Liver (tissue), 9 donors: Measurements from ENCODE around the gene LMAN2. TPM values are rescaled to one million over a fixed set of nuclear protein-coding genes. Genes with fewer than 3 reads are reported as not detected.

Experiments used
- DNase-seq: peaks from one replicate; pipeline ENCODE4 v3.0.0-alpha.2; 2017; ENCODE audit warnings: low spot score
- H3K27ac ChIP-seq, 2 donors: one replicate each; pipeline ENCODE4 v1.7.0; 2013; ENCODE audit warnings: inconsistent platforms in 2 of 2, low read length in 2 of 2, control low read depth in 1 of 2, low read depth in 1 of 2, mild to moderate bottlenecking in 1 of 2
- H3K27me3 ChIP-seq, 4 donors: one replicate each; pipeline versions ENCODE4 v1.6.1 to v1.7.0; 2013; ENCODE audit warnings: low read length in 3 of 4, inconsistent platforms in 1 of 4, mild to moderate bottlenecking in 1 of 4, moderate library complexity in 1 of 4; ENCODE audit not compliant: control insufficient read depth in 4 of 4, insufficient read depth in 4 of 4
- H3K36me3 ChIP-seq, 4 donors: one replicate each; pipeline versions ENCODE4 v1.6.1 to v1.7.0; 2013; ENCODE audit warnings: low read length in 3 of 4, mild to moderate bottlenecking in 3 of 4, low read depth in 1 of 4, moderate library complexity in 1 of 4; ENCODE audit not compliant: control insufficient read depth in 4 of 4, insufficient read depth in 3 of 4
- H3K4me1 ChIP-seq, 4 donors: one replicate each; pipeline versions ENCODE4 v1.6.1 to v1.7.0; 2013; ENCODE audit warnings: low read length in 3 of 4, mild to moderate bottlenecking in 3 of 4, moderate library complexity in 1 of 4; ENCODE audit not compliant: control insufficient read depth in 4 of 4, insufficient read depth in 4 of 4
- H3K4me3 ChIP-seq, 3 donors: one replicate each; pipeline versions ENCODE4 v1.6.1 to v1.7.0; 2013; ENCODE audit warnings: low read length in 3 of 3, control low read depth in 1 of 3, low read depth in 1 of 3, mild to moderate bottlenecking in 1 of 3
- H3K9ac ChIP-seq, 2 donors: one replicate each; pipeline ENCODE4 v1.7.0; 2013; ENCODE audit warnings: low read length in 2 of 2, mild to moderate bottlenecking in 2 of 2, moderate library complexity in 2 of 2, control low read depth in 1 of 2, low read depth in 1 of 2
- H3K9me3 ChIP-seq, 4 donors: one replicate each; pipeline versions ENCODE4 v1.6.1 to v1.7.0; 2013; ENCODE audit warnings: low read length in 3 of 4; ENCODE audit not compliant: control insufficient read depth in 4 of 4
- ATF3 ChIP-seq: IDR thresholded peaks from 2 replicates; pipeline ENCODE4 v1.6.1; 2016; ENCODE audit warnings: antibody characterized with exemption
- CTCF ChIP-seq: fragments of 150-350 bp; IDR thresholded peaks from 2 replicates; pipeline ENCODE4 v1.5.1; 2017; ENCODE audit warnings: improper control_type of control experiment, low read depth, low read length; ENCODE audit not compliant: missing input control
- EGR1 ChIP-seq, 2 donors: IDR thresholded peaks; 2 replicates each; pipeline ENCODE4 v1.6.1; 2016 to 2018; ENCODE audit warnings: antibody characterized with exemption in 2 of 2, low read depth in 2 of 2
- FOXA1 ChIP-seq: IDR thresholded peaks from 2 replicates; pipeline ENCODE4 v1.6.1; 2016; ENCODE audit warnings: antibody characterized with exemption
- FOXA2 ChIP-seq: IDR thresholded peaks from 2 replicates; pipeline ENCODE4 v1.6.1; 2016; ENCODE audit warnings: antibody characterized with exemption
- GABPA ChIP-seq, 2 donors: IDR thresholded peaks in 1 of 2; conservative IDR thresholded peaks in 1 of 2; 2 replicates each; pipeline ENCODE4 v1.6.1; 2016; ENCODE audit warnings: antibody characterized with exemption in 2 of 2, mild to moderate bottlenecking in 1 of 2, moderate library complexity in 1 of 2
- HNF4A ChIP-seq, 2 donors: conservative IDR thresholded peaks; 2 replicates each; pipeline ENCODE4 v1.6.1; 2016; ENCODE audit warnings: antibody characterized with exemption in 2 of 2, mild to moderate bottlenecking in 2 of 2
- HNF4G ChIP-seq: IDR thresholded peaks from 2 replicates; pipeline ENCODE4 v1.6.1; 2016; ENCODE audit warnings: antibody characterized with exemption
- JUND ChIP-seq, 2 donors: IDR thresholded peaks; 2 replicates each; pipeline ENCODE4 v1.6.1; 2016; ENCODE audit warnings: antibody characterized with exemption in 2 of 2
- NR2F2 ChIP-seq: IDR thresholded peaks from 2 replicates; pipeline ENCODE4 v1.6.1; 2016; ENCODE audit warnings: antibody characterized with exemption
- RAD21 ChIP-seq, 2 donors: IDR thresholded peaks; 2 replicates each; pipeline ENCODE4 v1.6.1; 2016; ENCODE audit warnings: antibody characterized with exemption in 2 of 2, mild to moderate bottlenecking in 2 of 2
- REST ChIP-seq: IDR thresholded peaks from 2 replicates; pipeline ENCODE4 v1.6.1; 2016; ENCODE audit warnings: antibody characterized with exemption, mild to moderate bottlenecking
- SP1 ChIP-seq: IDR thresholded peaks from 2 replicates; pipeline ENCODE4 v1.6.1; 2018; ENCODE audit warnings: antibody characterized with exemption, mild to moderate bottlenecking
- TAF1 ChIP-seq: conservative IDR thresholded peaks from 2 replicates; pipeline ENCODE4 v1.6.1; 2016; ENCODE audit warnings: antibody characterized with exemption, mild to moderate bottlenecking
- YY1 ChIP-seq: IDR thresholded peaks from 2 replicates; pipeline ENCODE4 v1.6.1; 2016; ENCODE audit warnings: antibody characterized with exemption, mild to moderate bottlenecking
- ZBTB33 ChIP-seq: IDR thresholded peaks from 2 replicates; pipeline ENCODE4 v1.6.1; 2016; ENCODE audit warnings: antibody characterized with exemption
- WGBS: extraction: QIAGEN DNeasy Blood & Tissue Kit; methylation state at CpG from one replicate; pipeline ENCODE4 v1.1.7; 2013; 5-methylcytosine and 5-hydroxymethylcytosine counted together
- polyA plus RNA-seq, 2 donors: library from polyadenylated mRNA; stranded (reverse) in 1 of 2; unstranded in 1 of 2; fragments of 200-250 nt in 1 of 2; fragments of >200 nt in 1 of 2; fragmentation: Nextera tagmentation in 1 of 2; extraction: Ambion mirVana in 1 of 2; gene quantifications; one replicate each; pipeline versions ENCODE4 v1.2.1 to v1.2.3, GENCODE V29; 2013 to 2015
- total RNA-seq, 2 donors: library from RNA; depleted of rRNA; stranded (reverse); fragments of >200 nt; gene quantifications; one replicate each; pipeline ENCODE4 v1.2.3, GENCODE V29; 2014
- donor health status: healthy.
- donor health status: healthy.
- donor health status: healthy.
- donor health status: healthy.
- donor health status: healthy.

The LMAN2 gene
- total and polyA plus RNA-seq, 4 donors = 243 to 478 (median 364) TPM

GRCh38 chr5:177371120-177372033, 19.9 kb upstream of the LMAN2 start:
- Histone ChIP-seq H3K4me1 (peaks cover 31 to 77% (median 60%) of the 10 kb centered on the region in 4 donors), H3K4me3 (peak overlapping the region; percentile 51 to 82 (median 59)), H3K9me3 (no peaks in the 10 kb centered on the region), H3K27ac (peak overlapping the region; percentile 69 to 76), H3K36me3 (no peaks in the 10 kb centered on the region), H3K9ac (peak overlapping the region; percentile 23 to 77), H3K27me3 (no peaks in the 10 kb centered on the region)
- no peak for DNase-seq
- TF ChIP-seq CTCF (no peak), ZBTB33 (no peak), JUND (IDR thresholded peaks at IDR 0.05) (no peak), RAD21 (IDR thresholded peaks at IDR 0.05) (no peak), REST (no peak), NR2F2 (no peak), TAF1 (no peak), GABPA (IDR thresholded peaks at IDR 0.05 in 1 of 2, conservative IDR thresholded peaks at IDR 0.05 in 1 of 2) (no peak), YY1 (no peak), HNF4G (no peak), EGR1 (IDR thresholded peaks at IDR 0.05; ENCODE audit: low read depth in 2 of 2) (no peak)
- WGBS = 45% methylated on average over 26 of the region's 26 CpGs

GRCh38 chr5:177370488-177371119, 19.1 kb upstream of the LMAN2 start:
- Histone ChIP-seq H3K27me3 (no peaks in the 10 kb centered on the region), H3K4me1 (peaks cover 36 to 84% (median 64%) of the 10 kb centered on the region in 4 donors), H3K36me3 (no peaks in the 10 kb centered on the region), H3K4me3 (peak overlapping the region in 1 of 3 donors; percentile 51), H3K9me3 (no peaks in the 10 kb centered on the region), H3K9ac (no peak overlapping the region), H3K27ac (peak overlapping the region; percentile 77 to 87)
- peak; percentile 89 for DNase-seq
- WGBS = 16% methylated on average over 42 of the region's 42 CpGs
- TF ChIP-seq ATF3 (no peak), HNF4G (no peak), ZBTB33 (no peak), FOXA1 (peak; percentile 48), JUND (IDR thresholded peaks at IDR 0.05) (peak in 1 of 2 donors; percentile 32), EGR1 (IDR thresholded peaks at IDR 0.05; ENCODE audit: low read depth in 2 of 2) (no peak), RAD21 (IDR thresholded peaks at IDR 0.05) (peak; percentile 69 to 79), HNF4A (conservative IDR thresholded peaks at IDR 0.05) (peak; percentile 25 to 31), FOXA2 (no peak), SP1 (peak; percentile 70), TAF1 (no peak)
